ENCODE measurements around the gene CEACAM21.

The CEACAM21 gene

GRCh38 chr19:41623360-41623759 is 47.4 kb downstream of the CEACAM21 start:
- TF ChIP-seq CTCF (IDR thresholded peaks at IDR 0.05; ENCODE audit: insufficient read depth, missing control alignments), result no peak
- no peak for DNase-seq (ENCODE audit: insufficient read length, low spot score)
- FAIRE-seq, result no peak

- FAIRE-seq (no peak), DNase-seq (ENCODE audit: insufficient read length, low spot score) (no peak)
- no peak for TF ChIP-seq CTCF (IDR thresholded peaks at IDR 0.05; ENCODE audit: insufficient read depth, missing control alignments)
Measured at GRCh38 chr19:41624515-41624914, 48.5 kb downstream of the CEACAM21 start.

- no peak for TF ChIP-seq CTCF (IDR thresholded peaks at IDR 0.05; ENCODE audit: insufficient read depth, missing control alignments)
- DNase-seq (ENCODE audit: insufficient read length, low spot score) (no peak), FAIRE-seq (no peak)
Measured at GRCh38 chr19:41624937-41625336, 49.0 kb downstream of the CEACAM21 start.

- DNase-seq (ENCODE audit: insufficient read length, low spot score) (no peak), FAIRE-seq (no peak)
- no peak for TF ChIP-seq CTCF (IDR thresholded peaks at IDR 0.05; ENCODE audit: insufficient read depth, missing control alignments)
Measured at GRCh38 chr19:41626278-41626677, 50.3 kb downstream of the CEACAM21 start.

GRCh38 chr19:41626877-41627276 is 50.9 kb downstream of the CEACAM21 start, which contains the start of gene CEACAM4:
Gene CEACAM4 (minus strand): TSS chr19:41627074. CDS start chr19:41626963, 111 bp downstream.
- DNase-seq (ENCODE audit: insufficient read length, low spot score) (no peak), FAIRE-seq (no peak)
- no peak for TF ChIP-seq CTCF (IDR thresholded peaks at IDR 0.05; ENCODE audit: insufficient read depth, missing control alignments)

- no peak for DNase-seq (ENCODE audit: insufficient read length, low spot score)
- no peak for TF ChIP-seq CTCF (IDR thresholded peaks at IDR 0.05; ENCODE audit: insufficient read depth, missing control alignments)
- FAIRE-seq, result no peak
Measured at GRCh38 chr19:41627966-41628675, 52.2 kb downstream of the CEACAM21 start.

Data from D721Med (cell line).